IPS-18c (cell line): ENCODE measurements around the gene PITRM1.

Experiments used
- H3K4me3 ChIP-seq: 2 replicates; pipeline ENCODE4 v1.7.0; 2013; ENCODE audit warnings: low read depth, mild to moderate bottlenecking, low read length, moderate library complexity; ENCODE audit not compliant: insufficient read depth
- H3K9me3 ChIP-seq: one replicate; pipeline ENCODE4 v1.6.1; 2013; ENCODE audit warnings: mild to moderate bottlenecking, low read length, moderate library complexity; ENCODE audit not compliant: control insufficient read depth, insufficient read depth

PITRM1 gene

DNA sequence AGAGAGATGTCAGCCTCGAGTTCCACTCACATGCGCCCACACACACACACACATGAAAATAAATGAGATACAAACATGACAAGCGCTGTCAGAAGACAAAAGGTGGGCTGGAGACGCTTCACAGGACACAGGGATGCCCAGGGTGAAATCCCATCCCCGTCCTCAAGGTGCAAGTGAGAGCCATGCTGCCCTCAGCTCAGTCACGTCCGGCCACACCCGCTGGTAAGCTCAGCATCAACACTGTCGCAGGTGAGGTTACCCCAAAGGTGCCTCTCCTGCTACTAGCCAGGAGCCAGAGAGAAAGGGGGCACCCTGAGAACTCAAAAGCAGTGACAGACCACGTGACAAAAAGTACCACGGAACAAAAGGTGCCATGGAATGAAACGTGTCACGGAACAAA, 22.2 kb downstream of the PITRM1 start:
- H3K9me3 ChIP-seq = no peaks in the 10 kb centered on the region
- no peak overlapping the region for H3K4me3 ChIP-seq

DNA sequence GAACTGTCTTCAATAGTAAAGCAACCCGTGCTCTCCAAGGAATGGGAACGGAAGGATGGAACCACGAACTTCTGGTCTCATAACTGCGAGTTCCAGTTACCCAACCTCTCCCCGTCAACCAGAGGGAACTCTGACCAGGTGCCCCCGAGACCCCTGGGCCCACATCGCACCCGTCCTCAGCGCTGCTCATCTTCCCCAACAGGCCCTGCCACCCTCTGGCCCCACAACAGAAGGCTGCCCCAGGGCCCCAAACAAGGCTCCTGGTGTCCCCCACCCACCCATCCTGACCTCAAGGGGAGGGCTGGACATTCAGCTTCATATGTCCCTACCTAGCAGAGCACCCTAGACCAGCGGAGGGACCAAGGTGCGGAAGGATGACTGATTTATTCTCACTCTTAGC, 22.7 kb downstream of the PITRM1 start:
- no peaks in the 10 kb centered on the region for H3K9me3 ChIP-seq
- H3K4me3 ChIP-seq = no peak overlapping the region

GRCh38 chr10:3148994-3149393, 23.6 kb downstream of the PITRM1 start:
- Histone ChIP-seq H3K4me3 (no peak overlapping the region), H3K9me3 (no peaks in the 10 kb centered on the region)

DNA sequence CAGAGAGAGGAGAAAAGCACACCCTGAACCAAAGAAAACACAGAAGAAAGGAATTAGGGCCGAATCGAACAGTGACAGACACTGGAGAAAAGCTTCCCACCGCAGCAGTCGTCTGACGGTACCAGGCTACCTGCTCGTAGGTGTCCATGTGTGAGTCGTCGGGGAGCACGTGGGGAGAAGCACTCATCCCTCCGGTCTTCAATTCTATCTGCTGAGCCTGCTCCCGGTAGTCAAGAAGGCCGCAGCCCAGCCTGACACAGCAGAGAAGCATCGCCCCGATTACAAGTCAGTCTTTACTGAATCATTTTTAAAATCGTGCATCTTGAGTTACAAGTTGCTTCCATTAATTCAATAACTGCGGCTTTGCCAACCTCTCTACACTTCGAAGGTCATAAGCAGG, 24.5 kb downstream of the PITRM1 start:
- H3K4me3 ChIP-seq = no peak overlapping the region
- no peaks in the 10 kb centered on the region for H3K9me3 ChIP-seq

DNA sequence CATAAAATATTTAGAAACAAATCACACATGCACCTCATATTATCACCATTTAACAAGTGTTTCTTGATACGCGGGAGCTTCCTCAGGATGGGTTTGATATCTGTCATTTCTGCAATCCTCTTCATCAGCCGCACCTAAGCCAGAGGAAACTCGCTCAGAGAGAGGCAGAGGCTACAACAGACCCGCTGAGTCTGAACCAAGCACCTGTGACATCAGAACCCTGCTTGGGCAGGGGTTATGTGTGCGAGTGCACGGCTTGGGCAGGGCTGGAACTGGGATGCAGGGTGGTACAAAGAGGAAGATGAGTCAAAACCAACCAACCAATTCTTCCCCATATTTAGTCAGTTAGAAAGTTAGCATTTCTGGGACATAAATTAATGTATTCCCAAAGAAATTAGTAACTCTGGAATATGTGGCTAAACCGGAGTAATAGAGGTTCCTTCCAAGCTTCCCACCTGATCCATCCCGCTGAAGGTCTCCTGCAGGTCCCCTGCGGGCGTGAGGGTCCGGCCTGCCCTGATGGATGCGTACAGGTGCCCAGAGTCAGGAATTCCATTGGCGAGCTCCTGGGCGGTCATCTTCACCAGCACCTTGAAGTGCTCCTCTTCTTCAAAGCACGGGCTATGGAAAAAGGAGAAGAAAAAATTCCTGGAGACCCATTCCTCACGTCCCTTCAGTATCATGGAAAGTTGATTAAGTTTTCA, 25.3 kb downstream of the PITRM1 start:
- Histone ChIP-seq H3K9me3 (no peaks in the 10 kb centered on the region), H3K4me3 (no peak overlapping the region)

GRCh38 chr10:3146289-3146688, 26.3 kb downstream of the PITRM1 start:
- Histone ChIP-seq H3K4me3 (no peak overlapping the region), H3K9me3 (no peaks in the 10 kb centered on the region)

DNA sequence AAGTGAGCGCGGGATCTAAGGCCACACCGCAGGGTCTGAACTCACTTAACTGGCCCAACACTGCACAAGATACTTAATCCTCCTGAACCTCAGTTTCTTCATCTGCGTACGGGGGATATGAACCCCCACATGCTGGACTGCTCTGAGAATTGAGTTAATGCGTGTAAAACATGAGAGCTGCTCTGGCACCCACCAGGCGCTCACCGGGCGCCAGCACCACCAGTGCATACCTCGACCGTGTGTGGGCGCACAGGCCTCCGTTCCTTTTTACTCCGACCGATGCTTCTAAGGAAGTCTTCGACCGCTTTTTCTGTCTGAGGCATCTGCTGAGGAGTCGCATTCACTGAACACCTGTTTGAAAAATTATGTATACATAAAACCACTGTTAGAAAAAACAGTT, 27.2 kb downstream of the PITRM1 start:
- no peak overlapping the region for H3K4me3 ChIP-seq

GRCh38 chr10:3143791-3144434, 28.7 kb downstream of the PITRM1 start:
- Histone ChIP-seq H3K9me3 (no peaks in the 10 kb centered on the region), H3K4me3 (no peak overlapping the region)

More for the DNA sequence above, 27.2 kb downstream of the PITRM1 start:
- no peaks in the 10 kb centered on the region for H3K9me3 ChIP-seq

- no peaks in the 10 kb centered on the region for H3K9me3 ChIP-seq
- no peak overlapping the region for H3K4me3 ChIP-seq
Observed at GRCh38 chr10:3143366-3143765, 29.2 kb downstream of the PITRM1 start.

DNA sequence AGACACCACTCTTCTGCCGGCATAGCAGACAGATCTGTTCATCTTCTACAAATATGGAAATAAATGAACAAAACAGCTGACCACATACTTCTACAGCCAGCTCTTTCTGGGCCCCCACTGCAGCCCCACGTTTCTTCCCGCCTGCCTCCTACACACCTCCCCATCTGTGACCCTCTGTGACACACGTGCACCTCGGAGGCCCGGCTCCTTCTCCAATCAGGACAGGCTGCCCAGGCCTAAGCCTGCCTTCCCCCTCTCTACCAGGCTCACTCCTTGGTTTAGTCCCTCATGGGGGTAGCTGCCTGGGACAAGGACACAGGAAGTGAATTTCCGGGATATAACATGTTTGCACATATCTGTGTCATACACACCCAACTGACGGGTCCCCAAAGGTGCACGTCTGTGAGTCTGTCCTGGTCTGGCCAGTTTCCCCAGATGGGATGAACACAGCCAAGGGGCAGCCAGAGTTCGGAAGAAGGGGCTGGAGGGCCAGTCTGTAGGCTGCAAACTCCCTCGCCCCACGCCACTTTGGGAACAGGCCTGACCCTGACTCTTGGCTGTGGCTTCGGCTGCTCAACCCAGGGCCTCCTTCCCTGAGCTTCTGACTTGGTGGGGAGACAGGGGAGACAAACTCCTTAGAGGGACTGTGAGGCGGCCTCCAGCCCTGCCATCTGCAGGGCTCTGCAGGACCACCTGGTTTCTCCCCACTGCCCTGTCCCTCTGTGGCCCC, 30.3 kb downstream of the PITRM1 start:
- Histone ChIP-seq H3K9me3 (no peaks in the 10 kb centered on the region), H3K4me3 (no peak overlapping the region)

- Histone ChIP-seq H3K4me3 (no peak overlapping the region), H3K9me3 (no peaks in the 10 kb centered on the region)
Observed at GRCh38 chr10:3141351-3142005, 31.1 kb downstream of the PITRM1 start.

DNA sequence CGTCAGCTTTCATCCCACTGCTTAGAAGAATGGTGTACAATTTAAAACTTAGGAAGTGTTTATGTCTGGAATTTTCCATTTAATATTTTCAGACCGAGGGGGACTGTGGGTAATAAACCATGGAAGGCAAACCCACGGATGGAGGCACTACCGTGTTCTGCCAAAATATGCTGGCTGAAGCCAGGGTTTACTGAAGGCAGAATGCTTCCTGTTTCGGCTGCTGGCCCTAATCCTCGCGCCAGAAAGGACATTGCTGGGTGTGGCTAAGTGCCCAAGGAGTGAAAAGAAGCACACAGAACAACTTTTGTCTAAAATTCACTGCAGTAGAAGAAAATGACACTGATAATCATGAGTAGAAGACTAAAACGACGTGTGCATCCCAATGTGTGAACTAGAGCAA, 32.3 kb downstream of the PITRM1 start:
- H3K4me3 ChIP-seq = no peak overlapping the region
- H3K9me3 ChIP-seq = no peaks in the 10 kb centered on the region

DNA sequence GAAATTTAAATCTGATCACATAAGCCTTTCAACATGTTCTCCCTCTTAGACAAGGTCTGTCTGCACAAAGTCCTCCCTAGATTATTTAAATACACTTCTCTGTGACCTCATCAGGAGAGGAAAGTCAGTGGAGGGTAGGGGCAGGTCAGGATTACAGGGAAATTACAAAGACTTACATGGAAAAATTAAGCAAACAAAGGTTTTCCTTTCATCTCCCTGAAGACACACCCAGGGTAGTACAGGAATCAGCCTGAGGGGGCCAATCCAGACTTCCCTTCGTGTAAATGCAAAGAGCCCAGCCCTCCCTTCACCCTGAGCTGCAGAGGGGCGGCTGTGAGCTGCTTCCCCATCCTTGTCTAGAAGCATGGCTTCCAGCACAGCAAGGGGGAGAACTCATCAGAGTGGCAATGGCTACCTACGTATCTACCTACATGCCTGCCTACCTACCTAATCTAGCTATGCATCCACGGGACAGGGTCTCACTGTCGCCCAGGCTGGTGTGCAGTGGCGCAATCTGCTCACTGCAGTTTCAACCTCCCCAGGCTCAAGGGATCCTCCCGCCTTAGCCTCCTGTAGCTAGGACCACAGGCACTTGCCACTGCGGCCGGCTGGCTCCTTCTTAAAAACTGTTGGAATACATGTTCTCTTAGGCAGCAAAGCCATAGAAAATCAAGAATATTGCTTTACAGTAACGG, 33.2 kb downstream of the PITRM1 start:
- H3K9me3 ChIP-seq = no peaks in the 10 kb centered on the region

GRCh38 chr10:3137958-3138726, 34.4 kb downstream of the PITRM1 start:
- no peak overlapping the region for H3K4me3 ChIP-seq

More for the DNA sequence above, 33.2 kb downstream of the PITRM1 start:
- H3K4me3 ChIP-seq = no peak overlapping the region

GRCh38 chr10:3136763-3137611, 35.6 kb downstream of the PITRM1 start:
- Histone ChIP-seq H3K9me3 (no peaks in the 10 kb centered on the region), H3K4me3 (no peak overlapping the region)

More at GRCh38 chr10:3137958-3138726, 34.4 kb downstream of the PITRM1 start:
- H3K9me3 ChIP-seq = no peaks in the 10 kb centered on the region

GRCh38 chr10:3136336-3136735, 36.2 kb downstream of the PITRM1 start:
- Histone ChIP-seq H3K4me3 (no peak overlapping the region), H3K9me3 (no peaks in the 10 kb centered on the region)
